ENCODE results near the gene COL18A1. TPM values are rescaled to one million over a fixed set of nuclear protein-coding genes. Genes with fewer than 3 reads are reported as not detected.
A peak's percentile ranks its signal among the peaks of the same experiment; 100 is the strongest.

Gene COL18A1
- total and polyA plus RNA-seq, 2 donors from 2014 or later, result 150 to 316 TPM

DNA sequence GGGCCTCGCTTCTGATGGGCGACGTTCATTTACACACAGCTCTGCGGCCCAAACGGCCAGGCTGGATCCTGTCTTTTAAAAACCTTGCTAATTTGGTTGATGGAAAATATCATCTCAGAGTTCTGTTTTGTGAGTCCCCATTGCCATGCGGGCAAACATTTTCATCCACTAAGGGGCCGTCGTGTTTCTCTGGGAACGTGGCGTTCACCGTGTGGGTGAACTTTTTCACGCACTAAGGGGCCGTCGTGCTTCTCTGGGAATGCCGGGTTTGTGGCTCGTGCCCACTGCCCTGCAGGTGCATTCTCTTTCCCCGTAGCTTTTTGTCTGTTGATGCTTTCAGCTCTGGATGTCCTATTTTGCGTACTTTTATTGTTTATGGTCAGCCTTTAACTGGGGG, 6.8 kb downstream of the COL18A1 start:
- TF ChIP-seq, protein P1, sequence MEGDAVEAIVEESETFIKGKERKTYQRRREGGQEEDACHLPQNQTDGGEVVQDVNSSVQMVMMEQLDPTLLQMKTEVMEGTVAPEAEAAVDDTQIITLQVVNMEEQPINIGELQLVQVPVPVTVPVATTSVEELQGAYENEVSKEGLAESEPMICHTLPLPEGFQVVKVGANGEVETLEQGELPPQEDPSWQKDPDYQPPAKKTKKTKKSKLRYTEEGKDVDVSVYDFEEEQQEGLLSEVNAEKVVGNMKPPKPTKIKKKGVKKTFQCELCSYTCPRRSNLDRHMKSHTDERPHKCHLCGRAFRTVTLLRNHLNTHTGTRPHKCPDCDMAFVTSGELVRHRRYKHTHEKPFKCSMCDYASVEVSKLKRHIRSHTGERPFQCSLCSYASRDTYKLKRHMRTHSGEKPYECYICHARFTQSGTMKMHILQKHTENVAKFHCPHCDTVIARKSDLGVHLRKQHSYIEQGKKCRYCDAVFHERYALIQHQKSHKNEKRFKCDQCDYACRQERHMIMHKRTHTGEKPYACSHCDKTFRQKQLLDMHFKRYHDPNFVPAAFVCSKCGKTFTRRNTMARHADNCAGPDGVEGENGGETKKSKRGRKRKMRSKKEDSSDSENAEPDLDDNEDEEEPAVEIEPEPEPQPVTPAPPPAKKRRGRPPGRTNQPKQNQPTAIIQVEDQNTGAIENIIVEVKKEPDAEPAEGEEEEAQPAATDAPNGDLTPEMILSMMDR (IDR thresholded peaks at IDR 0.05; ENCODE audit: borderline replicate concordance, extremely low read depth, insufficient read depth), result no peak
- H3K4me1 ChIP-seq (ENCODE audit: control insufficient read depth in 2 of 3, insufficient read depth in 2 of 3, low read depth in 1 of 3, low read length in 3 of 3), result peaks cover 0 to 74% (median 61%) of the 10 kb centered on the region in 3 donors
- DNase-seq (peak in 1 of 5 donors; percentile 21), FAIRE-seq (no peak)
- no peaks in the 10 kb centered on the region for H3K36me3 ChIP-seq (ENCODE audit: control insufficient read depth in 2 of 3, insufficient read depth in 3 of 3, low read length in 3 of 3)
- H3K9ac ChIP-seq (ENCODE audit: low read length in 3 of 3), result no peak overlapping the region
- no peak overlapping the region for H3K4me3 ChIP-seq (ENCODE audit: low read length in 3 of 3)
- H3K27ac ChIP-seq (ENCODE audit: low read depth in 2 of 2, low read length in 2 of 2), result no peak overlapping the region
- no peaks in the 10 kb centered on the region for H3K27me3 ChIP-seq (ENCODE audit: control insufficient read depth, insufficient read depth, low read length)
- intact Hi-C loops (cut with DNase I), result no loop called here
- no peaks in the 10 kb centered on the region for H3K9me3 ChIP-seq (ENCODE audit: control insufficient read depth in 2 of 3, insufficient read depth in 1 of 3, low read length in 3 of 3)

- peak overlapping the region in 2 of 3 donors; percentile 24 to 40 for H3K9ac ChIP-seq (ENCODE audit: low read length in 3 of 3)
- H3K27ac ChIP-seq (ENCODE audit: low read depth in 2 of 2, low read length in 2 of 2), result peak overlapping the region in 1 of 2 donors; percentile 37
- intact Hi-C loops (cut with DNase I), result no loop called here
- no peak overlapping the region for H3K4me3 ChIP-seq (ENCODE audit: low read length in 3 of 3)
- H3K9me3 ChIP-seq (ENCODE audit: control insufficient read depth in 2 of 3, insufficient read depth in 1 of 3, low read length in 3 of 3), result no peaks in the 10 kb centered on the region
- H3K27me3 ChIP-seq (ENCODE audit: control insufficient read depth, insufficient read depth, low read length), result no peaks in the 10 kb centered on the region
- FAIRE-seq (no peak), DNase-seq (peak in 2 of 5 donors; percentile 32 to 51)
- H3K36me3 ChIP-seq (ENCODE audit: control insufficient read depth in 2 of 3, insufficient read depth in 3 of 3, low read length in 3 of 3), result no peaks in the 10 kb centered on the region
- peaks cover 0 to 74% (median 61%) of the 10 kb centered on the region in 3 donors for H3K4me1 ChIP-seq (ENCODE audit: control insufficient read depth in 2 of 3, insufficient read depth in 2 of 3, low read depth in 1 of 3, low read length in 3 of 3)
- TF ChIP-seq, protein P1 (IDR thresholded peaks at IDR 0.05; ENCODE audit: borderline replicate concordance, extremely low read depth, insufficient read depth), result no peak
Observed at GRCh38 chr21:45412491-45412890, 7.5 kb downstream of the COL18A1 start.

DNA sequence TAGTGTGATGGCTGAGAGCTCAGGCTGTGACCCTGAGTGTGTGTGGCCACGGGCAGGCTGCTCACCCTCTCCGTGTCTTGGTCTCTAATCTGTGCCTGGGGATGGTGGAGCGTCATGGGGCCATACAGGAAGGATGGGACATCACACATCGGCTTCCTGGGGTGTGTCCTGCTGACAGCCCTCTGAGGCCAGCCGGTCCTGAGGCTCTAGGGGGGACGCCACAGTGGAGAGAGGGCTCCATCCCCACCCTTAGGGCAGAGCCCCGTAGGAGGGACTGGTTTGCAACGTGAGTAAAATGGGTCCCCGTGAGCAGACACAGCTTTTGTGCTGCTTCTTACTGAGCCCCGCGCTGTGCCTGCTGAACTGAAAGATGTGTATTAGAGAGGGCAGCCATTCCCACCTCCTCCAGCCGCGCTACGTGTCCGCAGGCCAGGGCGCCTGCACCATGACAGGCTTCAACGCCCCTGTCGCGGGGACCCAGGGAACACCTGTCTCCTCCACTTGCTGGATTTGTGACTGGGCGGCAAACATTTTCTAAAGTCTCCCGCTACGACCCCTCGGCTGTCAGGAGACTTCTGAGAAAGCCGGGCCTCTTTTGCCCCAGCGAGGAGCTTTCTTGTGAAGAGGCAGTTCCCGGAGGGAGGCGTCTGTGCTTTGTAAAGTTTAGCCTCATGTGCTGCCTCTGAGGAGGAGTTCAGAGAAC, 8.1 kb downstream of the COL18A1 start:
- Histone ChIP-seq H3K4me3 (ENCODE audit: low read length in 3 of 3) (no peak overlapping the region), H3K27ac (ENCODE audit: low read depth in 2 of 2, low read length in 2 of 2) (peak overlapping the region in 1 of 2 donors; percentile 81), H3K9me3 (ENCODE audit: control insufficient read depth in 2 of 3, insufficient read depth in 1 of 3, low read length in 3 of 3) (no peaks in the 10 kb centered on the region), H3K36me3 (ENCODE audit: control insufficient read depth in 2 of 3, insufficient read depth in 3 of 3, low read length in 3 of 3) (no peaks in the 10 kb centered on the region), H3K27me3 (ENCODE audit: control insufficient read depth, insufficient read depth, low read length) (no peaks in the 10 kb centered on the region), H3K9ac (ENCODE audit: low read length in 3 of 3) (peak overlapping the region in 1 of 3 donors; percentile 40), H3K4me1 (ENCODE audit: control insufficient read depth in 2 of 3, insufficient read depth in 2 of 3, low read depth in 1 of 3, low read length in 3 of 3) (peaks cover 0 to 74% (median 55%) of the 10 kb centered on the region in 3 donors)
- FAIRE-seq (no peak), DNase-seq (peak in 3 of 5 donors; percentile 40 to 68 (median 53))
- TF ChIP-seq, protein P1 (IDR thresholded peaks at IDR 0.05; ENCODE audit: borderline replicate concordance, extremely low read depth, insufficient read depth), result no peak
- intact Hi-C loops (cut with DNase I), result no loop called here

Measured in kidney (tissue), 14 donors.